OCI-LY3 (cell line): ENCODE data around the gene TXK.

Experiments used
- H2AFZ ChIP-seq: fragments of 200-600, 300-600 bp; shearing (Covaris generic); 2 replicates; pipeline ENCODE4 v1.6.0; 2014; ENCODE audit warnings: antibody characterized with exemption, low read depth, low read length
- H3K27ac ChIP-seq: fragments of 200-600, 300-600 bp; sonication (generic); 2 replicates; pipeline ENCODE4 v1.5.1; 2014; ENCODE audit warnings: mild to moderate bottlenecking, low read length, moderate library complexity, mixed read lengths
- H3K27me3 ChIP-seq: fragments of 200-600, 300-600 bp; sonication (generic); 2 replicates; pipeline ENCODE4 v1.6.1; 2014; ENCODE audit warnings: low read depth, low read length, mixed read lengths
- H3K36me3 ChIP-seq: fragments of 200-600, 300-600 bp; sonication (generic); replicated peaks from 2 replicates; pipeline ENCODE3; 2014; ENCODE audit warnings: low read depth, low read length, mixed read lengths
- H3K4me1 ChIP-seq: fragments of 300-600, 200-600 bp; sonication (generic); 2 replicates; pipeline ENCODE4 v1.6.1; 2014; ENCODE audit warnings: low read length, mixed read lengths
- H3K4me2 ChIP-seq: fragments of 200-600, 300-600 bp; sonication (generic); 2 replicates; pipeline ENCODE4 v1.6.1; 2014; ENCODE audit warnings: low read length, mixed read lengths
- H3K4me3 ChIP-seq: fragments of 300-600, 200-600 bp; sonication (generic); 2 replicates; pipeline ENCODE4 v1.5.1; 2014; ENCODE audit warnings: antibody characterized with exemption, mild to moderate bottlenecking, low read length, moderate library complexity
- H3K79me2 ChIP-seq: fragments of 300-600, 200-600 bp; shearing (Covaris generic); 2 replicates; pipeline ENCODE4 v1.6.1; 2014; ENCODE audit warnings: mild to moderate bottlenecking, low read length, mixed read lengths
- H3K9ac ChIP-seq: fragments of 300-600, 200-600 bp; shearing (Covaris generic); 2 replicates; pipeline ENCODE4 v1.6.0; 2014; ENCODE audit warnings: mild to moderate bottlenecking, low read length, moderate library complexity
- H3K9me3 ChIP-seq: fragments of 200-600, 300-600 bp; shearing (Covaris generic); 2 replicates; pipeline ENCODE4 v1.6.1; 2014; ENCODE audit warnings: low read length, mixed read lengths; ENCODE audit not compliant: insufficient read depth
- H4K20me1 ChIP-seq: fragments of 200-600, 300-600 bp; sonication (generic); 2 replicates; pipeline ENCODE4 v1.6.1; 2016; ENCODE audit warnings: low read length, mixed read lengths; ENCODE audit not compliant: insufficient read depth
- EZH2phosphoT487 ChIP-seq: fragments of 200-600 bp; shearing (Covaris generic); IDR thresholded peaks from 2 replicates; pipeline ENCODE4 v1.6.1; 2018; ENCODE audit warnings: antibody characterized with exemption, mixed run types, low read depth
- TF ChIP-seq, protein P1 (sequence below): fragments of 200-600, 300-600 bp; sonication (generic); IDR thresholded peaks from 2 replicates; pipeline ENCODE4 v1.5.1; 2014; ENCODE audit warnings: antibody characterized with exemption, low read length, low read depth

Gene TXK

DNA sequence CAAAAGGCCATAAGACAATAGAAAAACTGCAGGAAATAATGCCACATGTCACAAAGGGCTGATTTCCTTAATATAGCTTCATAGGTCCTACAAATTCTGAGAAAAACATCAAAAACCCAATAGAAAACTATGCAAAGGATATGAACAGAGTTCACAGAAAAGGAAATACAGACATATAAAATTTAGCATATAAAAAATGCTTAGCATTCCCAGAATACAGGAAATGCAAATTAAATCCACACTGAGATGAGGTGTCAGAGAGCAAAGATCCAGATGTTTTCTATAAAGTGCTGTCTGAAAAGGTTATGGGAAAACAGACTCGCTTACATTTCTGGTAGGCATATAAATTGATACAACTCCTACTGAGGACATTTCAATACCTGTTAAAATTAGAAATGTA lies 33.8 kb downstream of the TXK start:
- TF ChIP-seq, protein P1, sequence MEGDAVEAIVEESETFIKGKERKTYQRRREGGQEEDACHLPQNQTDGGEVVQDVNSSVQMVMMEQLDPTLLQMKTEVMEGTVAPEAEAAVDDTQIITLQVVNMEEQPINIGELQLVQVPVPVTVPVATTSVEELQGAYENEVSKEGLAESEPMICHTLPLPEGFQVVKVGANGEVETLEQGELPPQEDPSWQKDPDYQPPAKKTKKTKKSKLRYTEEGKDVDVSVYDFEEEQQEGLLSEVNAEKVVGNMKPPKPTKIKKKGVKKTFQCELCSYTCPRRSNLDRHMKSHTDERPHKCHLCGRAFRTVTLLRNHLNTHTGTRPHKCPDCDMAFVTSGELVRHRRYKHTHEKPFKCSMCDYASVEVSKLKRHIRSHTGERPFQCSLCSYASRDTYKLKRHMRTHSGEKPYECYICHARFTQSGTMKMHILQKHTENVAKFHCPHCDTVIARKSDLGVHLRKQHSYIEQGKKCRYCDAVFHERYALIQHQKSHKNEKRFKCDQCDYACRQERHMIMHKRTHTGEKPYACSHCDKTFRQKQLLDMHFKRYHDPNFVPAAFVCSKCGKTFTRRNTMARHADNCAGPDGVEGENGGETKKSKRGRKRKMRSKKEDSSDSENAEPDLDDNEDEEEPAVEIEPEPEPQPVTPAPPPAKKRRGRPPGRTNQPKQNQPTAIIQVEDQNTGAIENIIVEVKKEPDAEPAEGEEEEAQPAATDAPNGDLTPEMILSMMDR, result no peak
- TF ChIP-seq EZH2phosphoT487, result no peak
- Histone ChIP-seq H3K27ac (no peak overlapping the region), H4K20me1 (no peaks in the 10 kb centered on the region)

GRCh38 chr4:48095441-48095840 lies 38.6 kb downstream of the TXK start:
- Histone ChIP-seq H2AFZ (no peak overlapping the region), H3K27ac (no peak overlapping the region), H3K9ac (no peak overlapping the region), H3K4me2 (no peak overlapping the region), H3K27me3 (no peaks in the 10 kb centered on the region), H3K79me2 (no peaks in the 10 kb centered on the region), H3K4me3 (no peak overlapping the region), H3K4me1 (no peaks in the 10 kb centered on the region), H3K36me3 (no peaks in the 10 kb centered on the region), H3K9me3 (no peaks in the 10 kb centered on the region), H4K20me1 (no peaks in the 10 kb centered on the region)
- TF ChIP-seq, protein P1, result no peak
- TF ChIP-seq EZH2phosphoT487, result no peak

More for the DNA sequence above, 33.8 kb downstream of the TXK start:
- Histone ChIP-seq H3K4me2 (no peak overlapping the region), H3K9me3 (no peaks in the 10 kb centered on the region), H3K36me3 (no peaks in the 10 kb centered on the region), H3K9ac (no peak overlapping the region), H3K79me2 (no peaks in the 10 kb centered on the region), H2AFZ (no peak overlapping the region), H3K27me3 (no peaks in the 10 kb centered on the region), H3K4me3 (no peak overlapping the region), H3K4me1 (peaks cover 11% of the 10 kb centered on the region; the same call in 1 of the 2 replicates)

GRCh38 chr4:48093991-48094416 lies 40.0 kb downstream of the TXK start:
- no peaks in the 10 kb centered on the region for H3K36me3 ChIP-seq
- no peak overlapping the region for H3K4me2 ChIP-seq
- H3K9me3 ChIP-seq, result no peaks in the 10 kb centered on the region
- H3K27ac ChIP-seq, result no peak overlapping the region
- H3K4me3 ChIP-seq, result no peak overlapping the region
- H4K20me1 ChIP-seq, result no peaks in the 10 kb centered on the region
- no peak for TF ChIP-seq EZH2phosphoT487
- TF ChIP-seq, protein P1, result no peak
- no peaks in the 10 kb centered on the region for H3K4me1 ChIP-seq
- no peaks in the 10 kb centered on the region for H3K79me2 ChIP-seq
- H3K27me3 ChIP-seq, result no peaks in the 10 kb centered on the region
- H2AFZ ChIP-seq, result no peak overlapping the region
- H3K9ac ChIP-seq, result no peak overlapping the region

GRCh38 chr4:48090621-48091020 lies 43.4 kb downstream of the TXK start:
- no peaks in the 10 kb centered on the region for H4K20me1 ChIP-seq
- no peak overlapping the region for H2AFZ ChIP-seq
- no peak overlapping the region for H3K4me2 ChIP-seq
- H3K36me3 ChIP-seq, result no peaks in the 10 kb centered on the region
- H3K9ac ChIP-seq, result no peak overlapping the region
- H3K4me1 ChIP-seq, result peaks cover 15% of the 10 kb centered on the region
- H3K27ac ChIP-seq, result no peak overlapping the region
- no peaks in the 10 kb centered on the region for H3K9me3 ChIP-seq
- no peak for TF ChIP-seq EZH2phosphoT487
- TF ChIP-seq, protein P1, result no peak
- no peaks in the 10 kb centered on the region for H3K79me2 ChIP-seq
- H3K4me3 ChIP-seq, result no peak overlapping the region
- H3K27me3 ChIP-seq, result no peaks in the 10 kb centered on the region
